ENCODE results near the gene LPAR5. TPM values are rescaled to one million over a fixed set of nuclear protein-coding genes. Genes with fewer than 3 reads are reported as not detected.

The LPAR5 gene
- total RNA-seq, 1 donor = not detected

DNA sequence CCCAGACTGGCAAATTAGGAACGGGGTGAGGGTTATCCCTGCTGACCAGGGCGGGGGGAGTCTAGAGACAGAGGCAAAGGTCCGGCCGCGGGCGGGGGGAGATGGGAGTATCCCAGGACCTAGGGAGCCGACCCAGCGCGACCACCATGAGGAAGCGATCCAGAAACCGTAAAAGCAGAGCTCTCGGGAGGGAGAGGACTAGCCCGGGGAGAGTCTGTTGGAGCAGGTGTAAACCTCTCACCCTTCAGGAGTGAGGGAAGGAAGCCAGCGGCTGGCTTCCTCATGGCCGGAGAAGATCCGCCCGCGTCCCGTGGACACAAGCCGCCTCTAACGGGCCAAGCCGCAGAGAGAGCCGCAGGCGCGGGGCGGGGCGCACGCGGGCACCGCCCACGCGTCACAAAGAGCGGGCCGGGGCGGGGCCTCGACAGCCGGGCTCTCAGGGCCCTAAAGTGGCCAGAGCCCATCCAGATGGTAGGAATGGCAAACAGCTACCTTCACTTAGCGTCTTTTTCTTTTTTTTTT, 11.4 kb upstream of the LPAR5 start, which contains the start of gene ACRBP:
Gene ACRBP, minus strand, starts transcription at position 350 of the 522 bp plus-strand sequence. Its CDS starts 66 bp downstream, at position 284.
- TF ChIP-seq, protein P1, sequence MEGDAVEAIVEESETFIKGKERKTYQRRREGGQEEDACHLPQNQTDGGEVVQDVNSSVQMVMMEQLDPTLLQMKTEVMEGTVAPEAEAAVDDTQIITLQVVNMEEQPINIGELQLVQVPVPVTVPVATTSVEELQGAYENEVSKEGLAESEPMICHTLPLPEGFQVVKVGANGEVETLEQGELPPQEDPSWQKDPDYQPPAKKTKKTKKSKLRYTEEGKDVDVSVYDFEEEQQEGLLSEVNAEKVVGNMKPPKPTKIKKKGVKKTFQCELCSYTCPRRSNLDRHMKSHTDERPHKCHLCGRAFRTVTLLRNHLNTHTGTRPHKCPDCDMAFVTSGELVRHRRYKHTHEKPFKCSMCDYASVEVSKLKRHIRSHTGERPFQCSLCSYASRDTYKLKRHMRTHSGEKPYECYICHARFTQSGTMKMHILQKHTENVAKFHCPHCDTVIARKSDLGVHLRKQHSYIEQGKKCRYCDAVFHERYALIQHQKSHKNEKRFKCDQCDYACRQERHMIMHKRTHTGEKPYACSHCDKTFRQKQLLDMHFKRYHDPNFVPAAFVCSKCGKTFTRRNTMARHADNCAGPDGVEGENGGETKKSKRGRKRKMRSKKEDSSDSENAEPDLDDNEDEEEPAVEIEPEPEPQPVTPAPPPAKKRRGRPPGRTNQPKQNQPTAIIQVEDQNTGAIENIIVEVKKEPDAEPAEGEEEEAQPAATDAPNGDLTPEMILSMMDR (IDR thresholded peaks at IDR 0.05; ENCODE audit: insufficient read depth, low read length) = no peak
- DNase-seq (ENCODE audit: low read depth) = peak; percentile 50
- H3K4me3 ChIP-seq (ENCODE audit: low read depth, low read length) = peak within 1 kb of the TSS; percentile 51

DNA sequence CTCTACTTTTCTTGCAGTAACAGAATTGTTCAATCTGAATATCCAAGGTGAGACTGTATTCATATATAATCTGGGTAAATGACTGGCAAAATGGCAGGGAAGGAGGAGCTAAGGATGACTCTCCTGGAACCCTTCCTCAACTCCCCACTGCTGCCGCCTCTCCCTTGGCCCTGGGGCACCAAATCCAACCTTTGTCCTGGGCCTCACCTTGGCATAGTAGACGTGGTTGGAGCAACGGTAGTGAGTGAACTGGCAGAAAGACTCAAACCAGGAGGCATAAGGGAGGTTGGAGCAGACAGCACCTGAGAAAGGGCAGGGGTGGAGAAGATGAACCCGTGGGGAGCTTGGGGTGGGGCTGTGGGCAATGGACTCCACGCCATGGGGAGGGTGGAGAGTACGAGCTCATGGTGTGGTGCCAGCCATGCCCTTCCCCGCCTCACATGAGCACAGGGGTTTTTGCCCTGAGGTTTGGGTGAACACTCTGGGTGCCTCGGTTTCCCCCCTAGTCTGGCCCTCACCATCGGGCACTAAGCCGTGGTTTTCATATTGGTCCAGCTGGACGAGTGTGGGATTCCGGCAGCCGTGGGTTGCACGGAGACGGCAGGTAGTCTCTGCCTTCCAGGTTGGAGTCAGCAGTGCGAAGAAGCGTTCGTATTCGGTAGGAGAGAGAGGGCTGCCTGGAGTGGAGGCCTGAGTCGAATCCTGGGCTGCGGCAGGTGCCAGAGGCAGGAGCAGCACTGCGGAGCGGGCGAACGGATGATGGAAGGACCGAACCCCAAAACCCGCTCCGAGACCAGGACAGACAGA, 10.7 kb upstream of the LPAR5 start:
- TF ChIP-seq, protein P1 (IDR thresholded peaks at IDR 0.05; ENCODE audit: insufficient read depth, low read length) = no peak
- peak overlapping the region; percentile 51 for H3K4me3 ChIP-seq (ENCODE audit: low read depth, low read length)
- no peak for DNase-seq (ENCODE audit: low read depth)

DNA sequence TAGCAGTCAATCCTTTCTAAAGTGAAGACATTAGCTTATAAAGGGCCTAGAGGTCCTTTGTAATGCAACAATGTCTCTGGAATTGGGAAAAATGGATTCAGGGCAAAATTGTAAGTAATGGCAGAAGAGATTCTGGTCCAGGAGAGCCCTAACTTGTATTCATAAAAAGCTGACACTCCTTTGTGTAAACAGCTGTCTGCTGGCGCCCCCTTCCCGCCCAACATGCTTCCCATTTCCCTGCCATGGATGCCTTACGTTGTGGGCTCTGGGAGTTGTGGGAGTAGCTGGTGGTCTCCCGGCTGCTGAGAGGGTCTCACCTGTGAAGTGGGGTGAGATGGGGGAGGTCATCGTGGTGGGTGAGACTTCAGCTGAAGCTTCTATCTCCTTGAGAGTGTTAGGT, 9.1 kb upstream of the LPAR5 start:
- peak; percentile 13 for DNase-seq (ENCODE audit: low read depth)
- no peak overlapping the region for H3K4me3 ChIP-seq (ENCODE audit: low read depth, low read length)
- TF ChIP-seq, protein P1 (IDR thresholded peaks at IDR 0.05; ENCODE audit: insufficient read depth, low read length) = peak; percentile 23

DNA sequence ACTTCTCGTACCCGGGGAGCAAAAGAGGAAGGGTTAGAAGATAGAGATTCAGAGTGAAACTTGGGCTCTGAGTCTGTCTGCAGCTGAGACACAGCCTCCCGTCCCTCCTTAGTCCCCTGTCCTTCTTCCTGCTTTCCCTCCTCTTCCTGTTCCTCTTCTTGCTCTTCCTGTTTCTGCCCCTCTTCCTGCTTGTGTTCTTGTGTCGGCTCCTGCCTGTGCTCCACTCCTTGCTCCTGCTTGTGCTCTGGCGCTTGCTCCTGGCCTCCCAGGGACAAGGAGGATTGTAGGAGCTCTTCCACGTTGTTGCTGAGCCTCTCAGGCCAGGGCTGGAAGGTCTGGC, 8.5 kb upstream of the LPAR5 start:
- DNase-seq (ENCODE audit: low read depth) = no peak
- H3K4me3 ChIP-seq (ENCODE audit: low read depth, low read length) = no peak overlapping the region
- TF ChIP-seq, protein P1 (IDR thresholded peaks at IDR 0.05; ENCODE audit: insufficient read depth, low read length) = no peak

DNA sequence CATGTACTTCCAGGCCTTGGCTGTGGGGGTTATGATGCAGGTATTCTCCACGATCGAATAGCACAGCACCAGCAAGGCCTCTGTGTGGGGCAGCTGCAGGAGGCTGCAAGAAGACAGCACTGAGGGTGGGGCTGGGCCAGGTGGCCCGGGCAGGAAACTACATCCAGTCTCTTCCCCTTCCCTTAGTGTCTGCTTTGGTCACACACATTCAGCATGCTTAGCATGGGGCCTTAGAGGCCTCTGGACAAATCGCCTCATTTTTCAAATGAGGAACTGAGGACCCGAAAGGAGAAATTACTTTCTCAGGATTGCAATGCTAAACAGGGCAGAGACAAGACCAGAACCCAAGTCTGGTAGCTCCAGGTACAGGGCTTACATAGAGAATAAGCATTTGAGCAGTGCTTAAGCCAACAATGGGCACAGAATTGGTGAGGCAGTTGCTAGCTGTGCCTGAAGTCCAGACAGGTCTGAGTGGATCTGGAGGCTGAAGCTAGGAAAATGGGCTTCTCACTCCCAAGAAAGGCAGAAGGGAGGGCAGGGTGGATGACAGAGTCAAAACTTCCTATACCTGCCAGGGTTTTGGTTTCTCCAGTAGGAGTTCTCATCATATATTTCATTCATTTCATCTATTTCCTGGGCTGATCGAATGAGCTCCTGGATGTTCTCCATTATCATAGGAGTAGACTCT, 8.0 kb upstream of the LPAR5 start:
- DNase-seq (ENCODE audit: low read depth) = no peak
- TF ChIP-seq, protein P1 (IDR thresholded peaks at IDR 0.05; ENCODE audit: insufficient read depth, low read length) = no peak
- H3K4me3 ChIP-seq (ENCODE audit: low read depth, low read length) = no peak overlapping the region

DNA sequence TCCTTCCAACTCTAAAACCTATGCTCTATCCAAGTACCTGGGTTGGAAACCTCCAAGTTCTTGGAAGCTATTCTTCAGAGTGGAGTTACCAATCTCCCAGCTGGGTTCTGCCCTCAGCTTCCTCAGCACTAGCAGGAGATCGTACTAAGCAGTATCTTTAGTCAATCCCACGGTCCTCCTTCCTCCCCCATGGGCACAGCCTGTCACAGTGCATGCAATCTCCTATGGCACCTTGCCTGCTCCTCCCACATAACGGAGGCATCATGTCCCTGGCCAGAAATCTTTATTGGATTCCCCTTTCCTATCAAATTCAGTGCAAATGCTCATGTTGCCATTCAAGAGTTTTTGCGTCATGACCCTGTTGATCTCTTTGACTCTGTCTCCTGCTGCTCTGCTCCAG, 5.4 kb upstream of the LPAR5 start:
- DNase-seq (ENCODE audit: low read depth) = no peak
- TF ChIP-seq, protein P1 (IDR thresholded peaks at IDR 0.05; ENCODE audit: insufficient read depth, low read length) = no peak
- H3K4me3 ChIP-seq (ENCODE audit: low read depth, low read length) = no peak overlapping the region
